ENCODE measurements around the gene TIMELESS. TPM values are rescaled to one million over a fixed set of nuclear protein-coding genes. Genes with fewer than 3 reads are reported as not detected.

Gene TIMELESS
- total RNA-seq, 1 donor from 2014 or later, result 3.4 TPM

DNA sequence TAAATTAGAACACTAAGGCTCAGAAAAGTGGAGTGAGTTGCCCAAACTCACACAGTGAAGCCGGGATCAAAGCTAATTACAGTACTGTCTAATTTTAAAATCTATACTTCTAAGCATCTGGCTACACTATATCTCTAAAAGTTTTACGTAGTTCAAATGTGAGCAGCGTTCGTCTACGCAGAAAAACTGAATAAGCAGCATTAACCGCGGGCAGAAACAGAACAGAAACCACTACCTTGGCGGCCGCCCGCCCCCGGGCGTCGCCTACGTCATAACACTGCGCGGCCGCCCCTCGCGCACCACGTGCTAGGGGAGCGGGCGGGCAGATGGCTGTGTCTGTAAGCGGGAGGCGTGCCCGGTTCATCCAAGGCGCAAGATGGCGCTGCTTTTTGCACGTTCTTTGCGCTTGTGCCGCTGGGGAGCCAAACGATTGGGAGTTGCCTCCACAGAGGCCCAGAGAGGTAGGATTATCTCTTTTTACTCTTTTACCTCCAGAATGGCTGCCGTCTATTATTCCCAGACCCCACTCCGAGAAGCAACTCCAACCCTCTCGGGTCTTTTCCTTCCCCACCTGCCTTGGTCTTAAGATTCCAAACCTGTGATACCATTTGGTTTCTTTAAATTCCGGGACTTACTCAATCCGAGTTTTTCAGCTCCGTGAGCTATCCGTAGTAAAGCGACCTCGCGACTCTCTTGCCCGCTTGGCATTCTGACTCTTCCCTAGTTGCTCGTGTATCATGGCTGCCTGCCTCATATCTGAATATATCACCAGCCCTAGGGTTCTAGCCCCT, 19.2 kb upstream of the TIMELESS start, which contains the start of gene SPRYD4:
TSS of gene SPRYD4 (plus strand) at position 363 of the 791 bp plus-strand sequence. CDS start at position 377, 14 bp downstream.
- FAIRE-seq (no peak), DNase-seq (ENCODE audit: low read depth) (peak; percentile 80)
- TF ChIP-seq, protein P1, sequence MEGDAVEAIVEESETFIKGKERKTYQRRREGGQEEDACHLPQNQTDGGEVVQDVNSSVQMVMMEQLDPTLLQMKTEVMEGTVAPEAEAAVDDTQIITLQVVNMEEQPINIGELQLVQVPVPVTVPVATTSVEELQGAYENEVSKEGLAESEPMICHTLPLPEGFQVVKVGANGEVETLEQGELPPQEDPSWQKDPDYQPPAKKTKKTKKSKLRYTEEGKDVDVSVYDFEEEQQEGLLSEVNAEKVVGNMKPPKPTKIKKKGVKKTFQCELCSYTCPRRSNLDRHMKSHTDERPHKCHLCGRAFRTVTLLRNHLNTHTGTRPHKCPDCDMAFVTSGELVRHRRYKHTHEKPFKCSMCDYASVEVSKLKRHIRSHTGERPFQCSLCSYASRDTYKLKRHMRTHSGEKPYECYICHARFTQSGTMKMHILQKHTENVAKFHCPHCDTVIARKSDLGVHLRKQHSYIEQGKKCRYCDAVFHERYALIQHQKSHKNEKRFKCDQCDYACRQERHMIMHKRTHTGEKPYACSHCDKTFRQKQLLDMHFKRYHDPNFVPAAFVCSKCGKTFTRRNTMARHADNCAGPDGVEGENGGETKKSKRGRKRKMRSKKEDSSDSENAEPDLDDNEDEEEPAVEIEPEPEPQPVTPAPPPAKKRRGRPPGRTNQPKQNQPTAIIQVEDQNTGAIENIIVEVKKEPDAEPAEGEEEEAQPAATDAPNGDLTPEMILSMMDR (IDR thresholded peaks at IDR 0.05; ENCODE audit: insufficient read depth, low read length, severe bottlenecking), result peak; percentile 31
- H3K36me3 ChIP-seq (ENCODE audit: control insufficient read depth, insufficient read depth, low read length), result peaks cover 6% of the 10 kb centered on the region
- peak within 1 kb of the TSS; percentile 75 for H3K4me3 ChIP-seq (ENCODE audit: low read depth, low read length)
- no peaks in the 10 kb centered on the region for H3K27me3 ChIP-seq (ENCODE audit: control insufficient read depth, insufficient read depth, low read length)

DNA sequence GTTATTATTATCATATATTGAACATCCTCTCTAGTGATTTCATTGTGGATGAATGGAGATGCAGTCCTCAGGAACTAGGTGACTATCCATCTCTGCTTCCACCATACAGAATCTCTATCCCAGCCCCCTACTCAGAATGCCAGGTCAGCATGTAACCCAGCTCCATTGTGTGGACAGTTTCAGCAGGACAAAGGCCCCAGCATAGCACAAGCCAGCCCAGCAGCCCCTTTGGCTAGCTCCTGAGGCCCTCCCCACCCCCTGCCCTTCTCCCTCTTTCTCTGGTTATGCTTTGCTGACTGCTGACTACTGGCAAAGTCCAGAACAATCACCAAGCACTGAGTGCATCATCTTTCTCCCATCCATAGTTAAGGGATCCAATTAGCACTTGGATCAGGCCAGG, 13.3 kb upstream of the TIMELESS start:
- FAIRE-seq (no peak), DNase-seq (ENCODE audit: low read depth) (no peak)
- H3K4me3 ChIP-seq (ENCODE audit: low read depth, low read length), result no peak overlapping the region
- no peaks in the 10 kb centered on the region for H3K36me3 ChIP-seq (ENCODE audit: control insufficient read depth, insufficient read depth, low read length)
- H3K27me3 ChIP-seq (ENCODE audit: control insufficient read depth, insufficient read depth, low read length), result no peaks in the 10 kb centered on the region
- TF ChIP-seq, protein P1 (IDR thresholded peaks at IDR 0.05; ENCODE audit: insufficient read depth, low read length, severe bottlenecking), result no peak

DNA sequence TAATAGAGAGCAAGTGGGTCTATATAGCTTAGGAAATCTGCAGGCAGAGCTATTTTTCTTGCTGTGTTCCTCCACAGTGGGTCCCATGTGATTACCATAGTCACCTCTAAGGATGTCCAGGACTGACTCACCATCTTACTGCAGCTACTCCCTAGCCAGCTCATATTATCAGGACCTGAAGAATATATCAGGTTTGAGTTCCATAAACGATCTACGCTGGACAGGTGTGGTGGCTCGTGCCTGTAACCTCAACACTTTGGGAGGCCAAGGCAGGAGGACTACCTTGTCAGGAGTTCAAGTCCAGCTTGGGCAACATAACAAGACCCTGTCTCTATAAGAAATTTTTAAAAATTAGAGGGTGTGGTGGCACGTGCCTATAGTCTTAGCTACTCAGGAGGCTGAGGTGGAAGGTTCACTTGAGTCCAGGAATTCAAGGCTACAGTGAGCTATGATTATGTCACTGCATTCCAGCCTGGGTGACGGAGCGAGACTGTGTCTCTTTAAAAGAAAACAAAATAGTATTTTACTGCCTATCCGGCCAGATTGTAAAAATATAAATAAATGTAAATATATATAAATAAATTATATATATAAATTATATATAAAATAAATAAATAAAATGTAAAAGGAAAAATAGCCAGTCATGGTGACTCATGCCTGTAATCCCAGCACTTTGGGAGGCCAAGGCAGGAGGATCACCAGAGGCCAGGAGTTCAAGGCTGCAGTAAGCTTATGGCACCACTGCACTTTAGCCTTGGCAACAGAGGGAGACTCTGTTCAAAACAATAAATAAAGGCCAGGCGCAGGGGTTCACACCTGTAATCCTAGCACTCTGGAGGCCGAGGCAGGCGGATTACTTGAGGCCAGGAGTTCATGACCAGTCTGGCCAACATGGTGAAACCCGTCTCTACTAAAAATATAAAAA, 12.3 kb upstream of the TIMELESS start:
- TF ChIP-seq, protein P1 (IDR thresholded peaks at IDR 0.05; ENCODE audit: insufficient read depth, low read length, severe bottlenecking), result no peak
- H3K36me3 ChIP-seq (ENCODE audit: control insufficient read depth, insufficient read depth, low read length), result no peaks in the 10 kb centered on the region
- DNase-seq (ENCODE audit: low read depth) (peak; percentile 54), FAIRE-seq (no peak)
- H3K4me3 ChIP-seq (ENCODE audit: low read depth, low read length), result no peak overlapping the region
- no peaks in the 10 kb centered on the region for H3K27me3 ChIP-seq (ENCODE audit: control insufficient read depth, insufficient read depth, low read length)

DNA sequence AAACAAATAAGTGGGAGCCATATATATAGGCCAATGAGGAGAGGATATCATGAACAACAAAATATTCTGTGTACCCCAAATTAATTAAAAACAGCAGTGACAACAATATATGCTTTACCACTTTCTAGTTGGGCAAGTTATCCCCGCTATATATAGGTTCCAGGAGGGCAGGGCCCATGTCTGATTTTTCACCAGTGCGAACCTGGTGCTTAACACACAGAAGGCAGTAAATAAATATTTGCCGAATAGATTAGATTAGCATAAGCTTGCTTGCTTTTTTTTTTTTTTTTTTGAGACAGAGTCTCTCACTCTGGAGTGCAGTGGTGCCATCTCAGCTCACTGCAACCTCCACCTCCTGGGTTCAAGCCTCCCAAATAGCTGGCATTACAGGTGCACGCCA, 8.6 kb upstream of the TIMELESS start:
- TF ChIP-seq, protein P1 (IDR thresholded peaks at IDR 0.05; ENCODE audit: insufficient read depth, low read length, severe bottlenecking), result no peak
- Histone ChIP-seq H3K36me3 (ENCODE audit: control insufficient read depth, insufficient read depth, low read length) (no peaks in the 10 kb centered on the region), H3K4me3 (ENCODE audit: low read depth, low read length) (no peak overlapping the region), H3K27me3 (ENCODE audit: control insufficient read depth, insufficient read depth, low read length) (no peaks in the 10 kb centered on the region)
- FAIRE-seq (no peak), DNase-seq (ENCODE audit: low read depth) (no peak)

DNA sequence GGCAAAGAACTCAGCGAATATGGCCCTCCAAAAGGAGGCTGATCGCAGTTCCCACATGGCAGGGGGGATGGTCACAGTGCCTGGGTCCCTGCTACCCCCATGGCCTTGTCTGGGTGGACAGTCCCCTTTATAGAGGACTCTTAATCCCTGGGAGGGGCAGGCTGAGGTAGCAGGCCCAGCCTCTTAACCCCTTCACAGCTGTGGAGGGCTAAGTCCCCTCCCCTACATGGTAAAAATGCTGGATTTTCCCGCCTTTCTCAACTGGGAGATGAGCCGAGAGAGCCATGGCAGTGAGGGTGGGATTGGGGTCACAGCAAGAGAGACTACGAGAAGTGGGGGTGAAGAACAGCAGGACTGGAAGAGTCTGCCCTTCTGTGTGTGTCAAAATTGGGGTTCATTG, 5.3 kb upstream of the TIMELESS start, which contains the start of gene MIP:
TSS of gene MIP (minus strand) at position 101 of the 400 bp plus-strand sequence. CDS start at position 57, 44 bp downstream.
- DNase-seq (ENCODE audit: low read depth), result no peak
- FAIRE-seq, result no peak
- TF ChIP-seq, protein P1 (IDR thresholded peaks at IDR 0.05; ENCODE audit: insufficient read depth, low read length, severe bottlenecking), result no peak
- H3K27me3 ChIP-seq (ENCODE audit: control insufficient read depth, insufficient read depth, low read length), result no peaks in the 10 kb centered on the region
- no peaks in the 10 kb centered on the region for H3K36me3 ChIP-seq (ENCODE audit: control insufficient read depth, insufficient read depth, low read length)
- no peak within 1 kb of the TSS for H3K4me3 ChIP-seq (ENCODE audit: low read depth, low read length)

All from bronchial epithelial cell (primary cell).